ENCODE measurements around the gene RGS14. TPM values are rescaled to one million over a fixed set of nuclear protein-coding genes. Genes with fewer than 3 reads are reported as not detected.
"Not testable (repeated sequence)": the region's sequence is repeated elsewhere in the genome, so short reads cannot be mapped to it uniquely, and the experiment has no call there.

RGS14 gene
- polyA plus RNA-seq, 10 donors, result 7.1 to 21.2 (median 12.9) TPM

DNA sequence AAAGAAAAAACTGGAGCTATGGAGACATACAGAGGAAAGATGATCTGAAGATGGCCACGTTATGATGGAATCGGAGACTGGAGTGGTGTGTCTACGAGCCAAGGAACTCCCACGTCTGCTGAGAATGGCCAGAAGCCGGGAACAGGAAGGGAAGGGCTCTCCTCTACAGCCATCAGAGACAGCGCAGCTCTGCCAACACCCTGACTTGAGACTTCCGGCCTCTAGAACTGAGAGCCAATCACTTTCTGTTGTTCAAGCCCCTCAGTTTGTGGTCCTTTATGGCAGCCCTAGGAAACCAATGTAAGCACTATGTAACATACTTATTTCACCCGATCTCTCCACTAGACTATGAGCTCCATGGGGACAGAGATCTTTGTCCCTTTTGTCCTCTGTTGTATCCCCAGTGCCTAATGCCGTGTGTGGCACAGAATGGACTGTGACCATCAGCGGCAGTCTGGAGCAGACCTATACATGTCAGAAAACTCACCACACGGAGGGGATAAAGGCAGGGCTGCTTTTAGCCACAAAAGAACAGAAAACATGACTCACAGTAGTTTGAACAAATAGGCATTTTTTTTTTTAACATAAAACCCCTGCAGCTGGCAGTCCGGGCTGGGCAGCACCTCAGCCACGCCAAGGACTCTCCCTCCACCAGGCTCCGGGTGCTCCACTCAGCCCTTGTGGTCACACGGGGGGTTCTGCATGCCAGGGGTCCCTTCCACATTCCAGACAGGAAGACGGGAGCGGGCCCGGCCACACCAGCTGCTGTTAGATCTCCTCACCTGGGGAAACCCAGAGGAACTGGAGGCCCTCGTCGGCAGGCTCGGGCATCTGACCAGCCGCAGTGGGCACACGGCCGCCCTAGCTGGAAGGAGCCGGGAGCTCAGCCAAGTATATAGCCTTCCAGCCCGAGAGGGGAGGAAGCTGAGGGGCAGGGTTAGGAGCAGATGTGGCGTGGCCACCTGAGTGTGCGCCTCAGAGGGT, 29.9 kb upstream of the RGS14 start:
- peak in 2 of 3 donors; percentile 58 to 74 for DNase-seq

DNA sequence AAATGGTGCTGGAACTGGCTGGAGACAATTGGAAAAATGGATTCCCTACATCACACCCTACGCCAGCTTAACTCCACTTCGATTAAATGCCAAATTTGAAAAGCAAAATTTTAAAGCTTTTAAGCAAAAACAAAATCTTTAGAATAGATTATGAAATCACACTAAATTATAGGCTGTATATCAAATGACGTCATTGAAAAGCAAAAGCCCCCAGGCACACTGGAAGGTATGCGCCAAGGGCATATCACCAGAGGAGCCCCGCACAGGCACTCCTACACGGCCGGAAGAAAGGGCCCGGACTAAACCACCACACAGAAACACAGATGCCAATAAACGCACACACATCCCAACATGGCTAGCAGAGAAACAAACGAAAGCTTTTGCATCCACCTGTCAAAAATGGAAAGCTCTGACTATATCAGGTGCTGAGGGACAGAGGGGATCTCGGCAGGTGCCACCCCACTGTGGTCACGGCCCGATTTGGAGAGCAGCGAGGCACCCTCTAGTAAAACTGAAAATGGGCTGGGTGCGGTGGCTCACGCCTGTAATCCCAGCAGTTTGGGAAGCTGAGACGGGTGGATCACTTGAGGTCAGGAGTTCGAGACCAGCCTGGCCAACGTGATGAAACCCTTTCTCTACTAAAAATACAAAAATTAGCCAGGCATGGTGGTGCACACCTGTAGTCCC, 29.0 kb upstream of the RGS14 start:
- no peak for DNase-seq

DNA sequence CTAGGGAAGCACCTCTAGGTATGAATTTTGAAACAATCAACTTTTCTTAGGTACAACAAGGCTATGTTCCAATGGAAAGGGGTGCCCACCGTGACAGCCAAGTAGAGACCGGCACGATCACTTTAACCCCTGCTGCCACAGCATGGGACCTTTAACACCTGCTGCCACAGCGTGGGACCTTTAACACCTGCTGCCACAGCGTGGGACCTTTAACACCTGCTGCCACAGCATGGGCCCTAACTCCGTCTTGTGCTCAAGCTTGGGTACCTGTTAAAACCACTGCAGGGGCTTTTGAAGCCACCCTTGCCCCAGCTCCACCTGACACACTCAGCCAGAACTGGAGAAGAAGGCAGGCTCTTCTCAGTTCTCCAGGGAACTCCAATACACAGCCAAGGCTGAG, 27.8 kb upstream of the RGS14 start:
- no peak for DNase-seq

DNA sequence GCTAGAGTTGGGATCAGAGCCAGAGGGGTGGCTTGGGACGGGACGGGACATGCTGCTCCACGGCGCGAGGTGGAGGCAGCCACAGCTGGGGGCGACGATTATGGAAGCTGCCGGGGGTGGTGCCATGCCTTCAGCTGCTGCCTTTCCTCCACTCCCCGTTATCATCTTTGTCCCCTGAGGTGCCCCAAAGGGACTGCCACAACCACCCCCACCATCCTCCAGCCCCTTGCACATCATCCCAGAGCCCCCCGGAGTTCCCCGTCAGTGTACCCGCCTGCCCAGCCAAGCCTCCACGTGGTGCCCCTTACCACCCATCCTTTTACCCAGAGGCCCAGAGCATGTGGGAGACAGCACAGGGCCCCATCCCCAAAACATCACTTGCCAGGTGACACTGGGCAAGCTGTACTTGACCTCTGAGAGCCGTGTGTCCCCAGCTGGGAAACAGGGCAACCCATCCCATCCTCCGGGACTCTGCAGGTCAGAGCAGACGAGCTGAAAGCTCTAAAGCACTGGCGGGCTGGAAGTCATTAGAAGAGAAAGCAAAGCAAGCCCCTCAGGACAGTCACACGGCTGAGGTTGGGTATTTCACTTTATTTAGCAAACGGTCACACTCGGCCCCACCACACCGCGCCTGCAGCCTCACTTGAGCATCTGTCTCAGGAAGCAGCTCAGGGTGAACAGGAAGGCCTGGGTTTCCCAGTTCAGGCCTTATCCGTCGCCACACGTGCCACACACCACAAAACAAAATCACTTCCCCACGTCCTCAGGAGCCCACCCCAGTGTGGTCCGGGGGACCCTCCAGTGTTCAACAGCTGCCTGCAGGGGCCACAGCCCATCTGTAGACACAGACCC, 26.5 kb upstream of the RGS14 start:
- DNase-seq, result no peak

DNA sequence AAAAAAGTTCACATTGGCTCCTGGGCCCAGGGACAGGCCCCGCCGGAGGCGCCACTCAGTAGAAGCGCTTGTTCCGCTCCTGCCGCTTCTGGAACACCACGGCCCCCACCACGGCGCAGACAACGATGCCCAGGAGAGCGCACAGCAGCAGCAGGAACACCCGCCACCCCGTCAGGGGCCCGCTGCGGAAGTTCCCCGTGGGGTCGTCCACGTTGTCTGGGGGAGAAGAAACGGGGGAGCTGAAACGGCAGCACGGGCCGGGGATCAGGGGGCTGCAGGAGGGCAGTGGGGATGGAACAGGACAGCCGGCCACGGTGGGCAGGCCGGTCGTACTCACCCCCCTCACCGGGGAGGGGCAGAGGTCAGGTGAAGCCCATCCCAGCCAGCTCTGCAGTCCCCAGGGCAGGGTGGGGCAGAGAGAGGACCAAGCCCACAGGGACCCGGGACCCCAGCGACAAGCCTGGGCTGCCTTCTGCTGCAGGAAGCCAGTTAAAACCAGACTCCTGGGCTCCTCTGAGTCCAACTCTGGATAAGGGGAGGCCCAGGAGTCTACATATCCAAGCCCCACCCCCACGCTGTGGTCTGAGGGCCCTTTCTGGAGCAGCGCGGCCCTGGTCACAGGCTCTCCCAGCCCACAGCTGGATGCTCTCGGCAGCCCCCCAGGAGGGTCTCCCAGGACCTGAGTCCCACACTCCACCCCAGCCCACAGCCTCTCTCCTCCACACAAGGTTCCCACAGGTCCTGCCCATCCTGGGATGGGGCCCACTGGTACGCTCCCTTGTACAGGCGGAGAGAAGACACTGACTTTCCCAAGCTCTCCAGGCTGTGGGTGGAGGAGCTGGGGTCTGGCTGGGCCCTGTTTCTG, 25.5 kb upstream of the RGS14 start:
- DNase-seq, result no peak

DNA sequence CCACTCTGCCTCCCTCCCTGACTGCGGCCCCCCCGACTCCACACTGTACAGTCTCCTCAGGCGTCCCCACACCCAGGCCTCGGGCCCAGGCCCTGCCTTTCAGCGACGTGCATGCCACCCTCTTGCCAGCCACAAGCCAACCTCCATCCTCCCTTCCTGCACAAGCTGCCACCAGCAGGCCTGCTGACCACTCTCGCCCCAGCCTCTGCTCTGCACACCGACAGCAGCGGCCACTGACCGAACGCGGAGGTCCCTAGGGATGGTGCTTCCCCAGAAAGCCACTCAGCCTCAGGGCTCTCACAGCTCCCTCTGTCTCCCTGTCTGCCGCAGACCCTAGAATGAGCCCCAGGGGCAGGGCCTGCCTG, 24.8 kb upstream of the RGS14 start:
- no peak for DNase-seq

DNA sequence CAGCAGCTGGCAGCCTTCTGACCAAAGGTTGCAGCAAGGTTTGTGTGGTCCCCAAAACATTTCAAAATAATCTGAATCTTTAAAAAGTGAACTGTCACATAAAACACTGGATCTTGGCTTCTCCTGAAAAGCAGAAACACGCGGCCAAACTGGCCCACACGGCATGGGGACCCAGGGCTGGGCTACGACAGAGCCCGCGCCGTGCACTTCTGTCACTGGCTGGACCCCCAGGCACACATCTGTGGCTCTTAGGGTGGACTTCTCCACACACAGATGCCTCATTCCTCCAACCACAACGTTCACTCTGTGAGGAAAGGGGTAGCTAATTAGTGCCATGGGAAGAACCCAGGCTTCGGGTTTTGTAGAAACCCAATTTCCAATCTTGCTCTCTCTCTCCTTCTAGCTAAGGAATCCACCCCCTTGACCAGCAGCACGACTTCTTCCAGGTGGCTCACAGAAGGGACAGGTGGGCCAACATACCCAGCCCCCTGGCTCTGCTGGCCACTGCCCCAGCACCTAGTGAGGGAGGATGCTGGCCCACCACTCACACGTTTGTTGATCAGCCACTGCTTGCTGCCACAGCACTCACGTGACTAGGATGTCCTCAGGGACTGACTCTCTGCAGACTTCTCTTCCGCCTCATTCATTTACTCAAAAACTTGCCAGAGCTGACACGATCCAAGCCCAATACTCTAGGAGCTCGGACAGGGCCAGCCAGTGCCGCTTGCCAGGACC, 24.1 kb upstream of the RGS14 start:
- DNase-seq, result no peak

DNA sequence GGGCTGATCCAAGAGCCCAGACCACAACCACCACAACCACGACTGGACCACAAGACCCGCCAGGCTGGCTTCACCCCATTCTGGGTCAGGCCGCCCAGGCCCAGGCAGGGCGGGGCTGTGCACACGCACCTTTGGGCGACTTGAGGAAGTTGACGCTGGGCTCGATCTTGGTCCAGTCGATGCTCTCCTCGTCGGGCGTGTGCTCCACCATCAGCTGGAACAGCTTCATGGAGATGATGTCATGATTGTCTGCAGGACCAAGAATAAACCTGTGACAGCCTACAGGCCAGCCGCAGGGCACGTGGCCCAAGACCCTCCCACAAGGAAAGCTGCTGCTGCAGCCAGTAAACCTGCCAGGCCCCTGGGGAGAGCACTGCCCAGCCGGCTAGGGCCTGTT, 23.6 kb upstream of the RGS14 start:
- DNase-seq, result no peak

DNA sequence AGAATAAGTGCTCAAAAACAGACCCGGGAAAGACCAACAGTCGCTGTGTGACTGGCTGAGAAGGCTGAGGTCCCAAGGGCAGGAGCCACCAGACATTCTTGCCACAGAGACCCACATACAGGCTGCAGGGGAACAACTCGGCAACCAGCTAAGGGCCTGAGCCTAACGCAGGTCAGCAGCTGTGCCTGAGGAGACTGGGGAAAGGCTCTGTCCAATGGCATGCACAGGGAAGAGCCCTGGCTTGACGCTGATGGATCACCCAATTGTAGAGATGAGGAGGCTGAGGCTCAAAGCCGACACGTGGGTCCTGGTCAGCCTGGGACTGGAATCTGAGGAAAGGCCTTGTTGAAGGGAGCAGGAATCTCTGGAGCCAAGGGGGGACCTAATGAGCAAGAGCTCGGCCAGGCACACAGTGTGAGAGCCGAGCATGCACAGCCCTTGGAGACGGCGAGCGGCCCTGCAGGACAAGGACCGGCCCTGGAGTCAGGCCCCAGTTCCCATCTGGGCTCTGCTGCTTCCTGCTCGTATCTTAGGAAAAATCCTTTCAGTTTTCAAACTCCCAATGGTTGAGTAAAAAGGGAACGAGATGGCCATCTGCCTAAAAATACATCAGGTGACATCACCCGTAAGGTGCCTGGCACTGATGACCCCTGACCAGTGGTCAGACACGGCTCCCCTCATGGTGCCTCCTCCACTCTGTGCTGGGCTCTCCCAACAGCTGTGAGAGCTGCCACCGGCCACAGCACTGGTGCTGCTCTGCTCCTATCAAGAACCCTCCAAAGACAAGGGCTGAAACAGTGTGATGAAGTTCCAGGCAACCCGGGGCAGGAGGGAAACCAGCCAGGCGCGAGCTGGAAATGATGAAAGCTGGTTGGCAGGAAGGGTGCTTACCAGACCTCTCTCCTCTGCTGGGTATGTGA, 22.7 kb upstream of the RGS14 start:
- DNase-seq, result no peak

DNA sequence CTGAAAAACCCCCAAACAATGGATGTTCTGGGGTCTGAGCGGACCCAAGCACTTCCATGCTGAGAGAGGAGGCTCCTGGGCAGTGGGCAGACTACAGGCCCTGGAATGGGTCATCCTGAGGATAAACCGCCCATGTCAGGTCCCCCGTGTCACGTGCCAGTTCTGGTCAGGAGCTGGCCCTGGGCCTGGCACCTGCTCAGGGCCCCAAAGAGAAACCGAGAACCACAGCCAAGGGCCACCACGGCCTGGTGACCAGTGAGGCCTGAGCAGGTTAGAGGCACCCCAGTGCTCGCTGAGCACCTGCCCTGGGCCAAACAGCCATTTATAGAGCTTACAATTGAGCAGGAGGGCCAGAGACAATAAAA, 22.0 kb upstream of the RGS14 start:
- no peak for DNase-seq

DNA sequence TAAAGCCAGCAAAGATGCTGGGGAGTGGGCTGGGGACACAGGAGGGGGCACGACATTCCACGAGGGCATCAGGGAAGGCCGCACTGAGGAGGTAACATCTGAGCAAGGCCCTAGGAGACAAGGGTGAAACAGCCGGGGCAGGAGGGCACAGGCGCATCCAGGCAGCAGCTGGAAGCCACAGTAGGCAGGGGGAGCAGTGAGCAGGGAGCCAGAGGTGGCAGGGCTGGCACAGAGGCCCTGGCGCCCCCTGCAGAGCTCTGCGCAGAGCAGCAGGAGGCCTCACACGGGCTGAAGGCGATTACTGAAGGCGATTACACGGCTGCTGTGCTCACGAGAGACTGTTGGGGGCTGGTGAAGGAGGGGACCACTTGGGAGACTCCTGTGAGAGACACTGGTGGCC, 21.6 kb upstream of the RGS14 start:
- DNase-seq, result no peak

DNA sequence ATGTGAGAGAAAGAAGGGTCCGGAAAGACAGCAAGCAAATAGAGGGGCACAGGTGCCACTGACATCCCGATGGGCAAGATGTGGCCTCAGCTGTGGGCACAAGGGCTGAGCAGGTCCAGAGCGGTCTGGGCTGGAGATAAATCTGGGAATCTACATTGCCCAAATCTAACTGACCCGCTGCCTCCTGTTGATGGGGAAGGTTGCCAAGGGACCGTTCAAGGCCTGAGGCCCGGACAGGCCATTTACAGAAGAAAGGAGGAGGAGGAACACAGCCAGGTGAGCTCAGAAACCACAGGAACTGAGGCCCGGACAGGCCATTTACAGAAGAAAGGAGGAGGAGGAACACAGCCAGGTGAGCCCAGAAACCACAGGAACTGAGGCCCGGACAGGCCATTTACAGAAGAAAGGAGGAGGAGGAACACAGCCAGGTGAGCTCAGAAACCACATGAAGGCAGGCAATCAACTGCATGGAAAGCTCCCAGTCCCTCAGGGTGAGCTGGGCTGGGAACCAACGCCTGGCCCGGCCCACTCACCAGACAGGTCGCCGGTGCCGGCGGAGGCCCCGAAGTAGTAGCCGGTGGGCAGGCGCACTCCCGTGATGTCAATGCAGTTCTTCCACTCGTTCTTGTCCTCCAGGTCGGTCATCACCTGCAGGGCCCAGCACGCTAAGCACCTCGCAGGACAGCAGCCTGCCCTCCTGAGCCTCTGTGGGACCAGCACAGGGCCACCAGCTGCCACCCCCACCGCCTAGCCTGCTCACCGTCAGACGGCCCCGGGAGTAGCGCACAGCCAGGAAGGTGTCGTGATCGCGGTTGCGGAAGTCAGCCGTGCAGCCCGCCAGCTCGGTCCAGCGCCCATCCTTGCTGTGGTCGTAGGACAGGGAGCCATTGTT, 20.9 kb upstream of the RGS14 start:
- DNase-seq, result no peak

DNA sequence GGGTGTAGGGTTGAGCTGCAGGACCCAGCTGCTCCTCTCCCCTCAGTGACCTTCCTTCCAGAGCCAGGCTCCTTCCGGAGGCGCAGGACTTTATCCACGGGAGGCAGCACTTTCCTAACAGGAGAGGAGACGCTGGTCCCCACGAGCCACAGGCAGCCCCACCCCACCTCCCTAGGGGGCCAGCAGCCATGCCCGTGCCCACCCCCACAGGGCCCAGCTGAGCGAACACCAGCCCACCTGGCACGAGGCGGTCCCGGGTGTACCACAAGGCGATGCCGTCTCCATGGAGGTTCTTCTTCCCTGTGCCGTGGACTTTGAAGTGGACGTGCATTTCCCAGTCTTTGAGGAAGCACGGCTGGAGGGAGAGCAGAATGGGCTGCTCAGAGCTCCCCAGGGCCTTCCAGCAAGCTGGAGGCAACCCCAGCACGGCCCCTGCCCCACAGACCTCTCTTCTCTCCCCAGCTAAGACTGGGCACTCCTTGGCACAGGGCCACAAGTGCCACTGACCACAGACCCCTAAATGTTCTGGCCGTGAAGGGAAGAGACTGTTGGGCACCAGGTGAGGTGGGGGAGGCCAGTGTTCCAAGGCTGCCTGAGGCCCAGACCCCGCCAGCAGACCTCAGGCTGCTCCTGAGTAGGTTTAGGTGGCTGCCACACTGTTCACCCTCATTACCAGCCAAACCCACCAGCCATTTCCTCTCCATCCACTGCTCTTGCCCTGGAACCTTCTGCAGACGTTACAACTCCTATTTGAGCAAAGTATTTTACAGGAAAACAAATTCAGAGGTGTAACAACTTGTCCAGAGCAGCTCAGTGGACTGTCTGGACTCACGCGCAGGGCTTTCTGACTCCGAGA, 19.2 kb upstream of the RGS14 start:
- DNase-seq, result no peak

DNA sequence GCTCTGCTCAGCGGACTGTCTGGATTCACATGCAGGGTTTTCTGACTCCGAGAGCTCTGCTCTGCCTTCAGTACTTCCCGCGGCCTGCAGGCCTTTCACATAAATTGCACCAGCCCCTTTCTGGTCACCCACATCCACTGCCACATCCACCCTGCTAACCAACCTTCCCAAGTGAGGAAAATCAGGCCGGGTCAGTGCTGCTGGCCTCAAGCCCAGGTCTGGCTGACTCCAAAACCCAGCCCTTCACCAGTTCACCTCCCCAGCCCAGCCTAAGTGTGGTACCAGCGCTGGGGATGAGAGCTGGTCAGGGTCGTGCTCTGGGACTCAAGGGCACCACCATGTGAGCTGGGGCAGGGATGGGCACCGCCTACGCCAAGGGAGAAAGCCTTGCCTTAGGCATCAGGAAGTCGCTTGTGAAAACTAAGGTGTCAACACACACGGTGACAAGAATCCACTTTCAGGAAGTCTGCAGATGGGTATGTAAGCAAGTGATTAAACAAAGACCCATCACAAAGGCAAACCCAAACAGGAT, 18.6 kb upstream of the RGS14 start:
- DNase-seq, result no peak

DNA sequence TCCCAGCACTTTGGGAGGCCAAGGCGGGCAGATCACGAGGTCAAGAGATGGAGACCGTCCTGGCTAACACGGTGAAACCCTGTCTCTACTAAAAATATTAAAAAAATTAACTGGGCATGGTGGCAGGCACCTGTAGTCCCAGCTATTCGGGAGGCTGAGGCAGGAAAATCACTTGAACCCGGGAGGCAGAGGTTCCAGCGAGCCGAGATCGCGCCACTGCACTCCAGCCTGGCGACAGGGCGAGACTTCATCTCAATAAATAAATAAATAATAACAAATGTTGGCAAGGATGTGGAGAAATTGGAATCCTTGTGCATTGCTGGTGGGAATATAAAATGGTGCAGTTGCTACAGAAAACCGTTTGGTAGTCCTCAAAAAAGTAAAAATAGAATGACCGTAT, 14.7 kb upstream of the RGS14 start:
- not testable (repeated sequence) for DNase-seq

DNA sequence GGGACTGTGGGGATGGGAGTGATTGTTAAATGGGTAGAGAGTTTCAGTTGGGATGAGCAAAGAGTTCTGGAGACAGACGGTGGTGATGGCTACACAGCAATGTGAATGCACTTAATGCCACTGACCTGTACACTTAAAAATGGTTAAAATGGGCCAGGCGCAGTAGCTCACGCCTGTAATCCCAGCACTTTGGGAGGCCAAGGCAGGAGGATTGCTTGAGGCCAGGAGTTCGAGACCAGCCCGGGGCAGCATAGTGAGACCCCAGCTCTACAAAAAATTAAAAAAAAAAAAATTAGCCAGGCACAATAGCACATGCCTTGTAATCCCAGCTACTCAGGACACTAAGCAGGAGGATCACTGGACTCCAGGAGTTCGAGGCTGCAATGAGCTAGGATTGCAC, 13.9 kb upstream of the RGS14 start:
- no peak for DNase-seq

DNA sequence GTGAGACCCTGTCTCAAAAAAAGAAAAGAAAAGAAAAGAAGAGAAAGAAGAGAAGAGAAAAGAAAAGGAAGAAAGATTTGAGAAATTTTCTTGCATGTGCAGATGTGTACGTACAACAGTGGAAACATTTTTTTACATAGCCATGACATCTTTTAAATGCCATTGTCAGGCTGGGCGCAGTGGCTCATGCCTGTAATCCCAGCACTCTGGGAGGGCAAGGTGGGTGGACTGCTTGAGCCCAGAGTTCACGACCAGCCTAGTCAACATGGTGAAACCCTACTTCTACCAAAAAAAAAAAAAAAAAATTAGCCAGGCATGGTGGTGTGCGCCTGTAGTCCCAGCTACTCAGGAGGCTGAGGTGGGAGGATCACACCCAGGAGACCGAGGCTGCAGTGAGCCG, 12.8 kb upstream of the RGS14 start:
- DNase-seq, result no peak

Data from muscle of back (tissue), 11 donors.